ENCODE data around the gene LAMTOR2. TPM values are rescaled to one million over a fixed set of nuclear protein-coding genes. Genes with fewer than 3 reads are reported as not detected.

The LAMTOR2 gene
- polyA plus RNA-seq, 3 donors = 99.8 to 227 (median 210) TPM

GRCh38 chr1:156081180-156081916 is 26.8 kb downstream of the LAMTOR2 start:
- Histone ChIP-seq H3K4me3 (replicated peaks in 1 of 3; ENCODE audit: low read depth in 2 of 3, low read length in 3 of 3) (no peak overlapping the region), H3K27me3 (ENCODE audit: control insufficient read depth in 2 of 2, insufficient read depth in 2 of 2, low read length in 2 of 2) (peaks cover 37 to 93% of the 10 kb centered on the region in 2 donors), H3K4me2 (replicated peaks; ENCODE audit: extremely low read depth, low read length, poor library complexity, severe bottlenecking) (peak overlapping the region; percentile 93), H3K4me1 (ENCODE audit: control insufficient read depth in 1 of 2, insufficient read depth in 2 of 2, low read length in 2 of 2) (peaks cover 15 to 26% of the 10 kb centered on the region in 2 donors), H4K20me1 (ENCODE audit: insufficient read depth, low read length) (no peaks in the 10 kb centered on the region), H3K27ac (ENCODE audit: low read depth in 1 of 2, low read length in 2 of 2) (no peak overlapping the region), H3K9ac (ENCODE audit: insufficient read depth, low read length, poor library complexity, severe bottlenecking) (no peak overlapping the region), H2AFZ (ENCODE audit: insufficient read depth, low read depth, low read length, poor library complexity, severe bottlenecking) (peak overlapping the region; percentile 84), H3K9me3 (replicated peaks in 1 of 2; ENCODE audit: control insufficient read depth in 1 of 2, insufficient read depth in 1 of 2, low read length in 2 of 2) (peaks cover 0 to 4% of the 10 kb centered on the region in 2 donors), H3K36me3 (replicated peaks in 1 of 2; ENCODE audit: control insufficient read depth in 1 of 2, insufficient read depth in 2 of 2, low read length in 2 of 2) (no peaks in the 10 kb centered on the region), H3K79me2 (ENCODE audit: insufficient read depth, low read length) (no peaks in the 10 kb centered on the region)
- Mint-ChIP-seq H3K27me3 (ENCODE audit: low read depth in 3 of 3) (peaks cover 86 to 99% (median 90%) of the 10 kb centered on the region in 3 donors), H3K4me3 (peak overlapping the region; percentile 39 to 90), H3K4me1 (peaks cover 20% of the 10 kb centered on the region), H3K36me3 (peaks cover 7 to 8% of the 10 kb centered on the region in 2 donors), H3K27ac (no peak overlapping the region), H3K9me3 (peaks cover 0 to 18% (median 4%) of the 10 kb centered on the region in 7 donors)
- DNase-seq = no peak
- 3% methylated on average over 37 of the region's 61 CpGs for WGBS (ENCODE audit: insufficient coverage)
- no peak for TF ChIP-seq CTCF (IDR thresholded peaks at IDR 0.05)
- intact Hi-C loops (cut with micrococcal nuclease) = no loop called here

- peaks cover 17% of the 10 kb centered on the region for H3K4me1 Mint-ChIP-seq
- H3K4me1 ChIP-seq (ENCODE audit: control insufficient read depth in 1 of 2, insufficient read depth in 2 of 2, low read length in 2 of 2) = peaks cover 12 to 20% of the 10 kb centered on the region in 2 donors
- H3K27me3 ChIP-seq (ENCODE audit: control insufficient read depth in 2 of 2, insufficient read depth in 2 of 2, low read length in 2 of 2) = peaks cover 37 to 93% of the 10 kb centered on the region in 2 donors
- peak overlapping the region; percentile 40 for H3K9ac ChIP-seq (ENCODE audit: insufficient read depth, low read length, poor library complexity, severe bottlenecking)
- no peaks in the 10 kb centered on the region for H4K20me1 ChIP-seq (ENCODE audit: insufficient read depth, low read length)
- WGBS (ENCODE audit: insufficient coverage) = 0% methylated on average over 3 of the region's 10 CpGs
- H3K27ac ChIP-seq (ENCODE audit: low read depth in 1 of 2, low read length in 2 of 2) = no peak overlapping the region
- H3K9me3 Mint-ChIP-seq = peaks cover 0 to 14% (median 4%) of the 10 kb centered on the region in 7 donors
- H3K4me2 ChIP-seq (replicated peaks; ENCODE audit: extremely low read depth, low read length, poor library complexity, severe bottlenecking) = peak overlapping the region; percentile 93
- H3K9me3 ChIP-seq (replicated peaks in 1 of 2; ENCODE audit: control insufficient read depth in 1 of 2, insufficient read depth in 1 of 2, low read length in 2 of 2) = peaks cover 0 to 4% of the 10 kb centered on the region in 2 donors
- peaks cover 87 to 99% (median 90%) of the 10 kb centered on the region in 3 donors for H3K27me3 Mint-ChIP-seq (ENCODE audit: low read depth in 3 of 3)
- H3K36me3 ChIP-seq (replicated peaks in 1 of 2; ENCODE audit: control insufficient read depth in 1 of 2, insufficient read depth in 2 of 2, low read length in 2 of 2) = no peaks in the 10 kb centered on the region
- intact Hi-C loops (cut with micrococcal nuclease) = no loop called here
- no peaks in the 10 kb centered on the region for H3K79me2 ChIP-seq (ENCODE audit: insufficient read depth, low read length)
- no peak overlapping the region for H3K27ac Mint-ChIP-seq
- DNase-seq = no peak
- H2AFZ ChIP-seq (ENCODE audit: insufficient read depth, low read depth, low read length, poor library complexity, severe bottlenecking) = peak overlapping the region; percentile 84
- peak overlapping the region; percentile 39 to 86 (median 43) for H3K4me3 ChIP-seq (replicated peaks in 1 of 3; ENCODE audit: low read depth in 2 of 3, low read length in 3 of 3)
- H3K4me3 Mint-ChIP-seq = peak overlapping the region; percentile 81 to 90
- no peak for TF ChIP-seq CTCF (IDR thresholded peaks at IDR 0.05)
- H3K36me3 Mint-ChIP-seq = peaks cover 7 to 8% of the 10 kb centered on the region in 2 donors
Measured at GRCh38 chr1:156081917-156082308, 27.3 kb downstream of the LAMTOR2 start.

Measured in CD14-positive monocyte (primary cell).